Measurements from ENCODE around the gene EGFL6. TPM values are rescaled to one million over a fixed set of nuclear protein-coding genes. Genes with fewer than 3 reads are reported as not detected.

Gene EGFL6
- polyA plus RNA-seq, 1 of the 3 experiments (the other 2 are of a cell fraction) = 0.25 TPM

DNA sequence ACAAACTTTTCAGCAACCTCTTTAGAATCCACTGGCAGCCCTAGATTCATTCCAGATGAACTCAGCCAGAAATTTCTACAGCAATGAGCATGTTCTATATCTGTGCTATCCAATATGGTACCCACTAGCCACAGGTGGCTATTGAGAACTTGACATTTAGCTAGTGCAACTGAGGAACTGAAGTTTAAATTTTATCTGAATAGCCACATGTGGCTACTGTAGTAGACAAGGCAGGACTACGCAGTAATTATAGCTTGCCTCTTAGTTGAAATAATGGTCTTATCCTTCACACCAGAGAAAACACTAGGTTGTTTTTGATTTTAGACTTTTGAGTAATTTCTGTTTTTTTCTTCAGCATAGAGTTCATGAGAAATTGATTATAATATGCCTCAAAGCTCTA is 80.9 kb downstream of the EGFL6 start (continued):
- TF ChIP-seq, protein P1, sequence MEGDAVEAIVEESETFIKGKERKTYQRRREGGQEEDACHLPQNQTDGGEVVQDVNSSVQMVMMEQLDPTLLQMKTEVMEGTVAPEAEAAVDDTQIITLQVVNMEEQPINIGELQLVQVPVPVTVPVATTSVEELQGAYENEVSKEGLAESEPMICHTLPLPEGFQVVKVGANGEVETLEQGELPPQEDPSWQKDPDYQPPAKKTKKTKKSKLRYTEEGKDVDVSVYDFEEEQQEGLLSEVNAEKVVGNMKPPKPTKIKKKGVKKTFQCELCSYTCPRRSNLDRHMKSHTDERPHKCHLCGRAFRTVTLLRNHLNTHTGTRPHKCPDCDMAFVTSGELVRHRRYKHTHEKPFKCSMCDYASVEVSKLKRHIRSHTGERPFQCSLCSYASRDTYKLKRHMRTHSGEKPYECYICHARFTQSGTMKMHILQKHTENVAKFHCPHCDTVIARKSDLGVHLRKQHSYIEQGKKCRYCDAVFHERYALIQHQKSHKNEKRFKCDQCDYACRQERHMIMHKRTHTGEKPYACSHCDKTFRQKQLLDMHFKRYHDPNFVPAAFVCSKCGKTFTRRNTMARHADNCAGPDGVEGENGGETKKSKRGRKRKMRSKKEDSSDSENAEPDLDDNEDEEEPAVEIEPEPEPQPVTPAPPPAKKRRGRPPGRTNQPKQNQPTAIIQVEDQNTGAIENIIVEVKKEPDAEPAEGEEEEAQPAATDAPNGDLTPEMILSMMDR (IDR thresholded peaks at IDR 0.05) = no peak
- no peak for TF ChIP-seq RCOR1 (IDR thresholded peaks at IDR 0.05; ENCODE audit: low read length)

DNA sequence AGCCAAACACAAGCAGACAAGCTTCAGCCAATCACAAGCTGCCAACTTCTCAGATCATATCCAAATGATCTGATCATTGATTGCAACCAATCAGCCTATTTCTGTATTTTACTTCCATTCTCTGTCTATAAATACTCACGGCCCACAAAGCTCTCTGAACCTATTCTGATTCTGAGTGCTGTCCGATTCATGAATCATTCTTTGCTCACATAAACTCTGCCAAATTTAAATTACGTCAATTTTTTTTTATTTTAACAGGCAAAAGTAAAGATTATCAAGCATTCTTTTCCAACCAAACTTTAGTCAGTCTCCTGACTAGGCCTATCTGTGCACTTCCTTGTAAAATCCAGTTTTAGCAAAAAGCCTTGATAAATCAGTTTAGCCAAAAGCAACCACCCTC is 81.7 kb downstream of the EGFL6 start:
- no peak overlapping the region; a peak in 1 of 4 replicates for H3K27ac ChIP-seq (ENCODE audit: low read depth in 2 of 2, low read length in 1 of 2)
- H3K79me2 ChIP-seq (ENCODE audit: insufficient read depth) = no peaks in the 10 kb centered on the region
- ChIA-PET CTCF (interaction anchor here (2.5 kb wide), 1 partner anchor 144 kb away, joined by 14 read pairs; no protein-coding TSS in a partner anchor), POLR2A (no interaction called here)
- H3K27me3 ChIP-seq (ENCODE audit: insufficient read depth) = no peaks in the 10 kb centered on the region
- H3K4me2 ChIP-seq = no peak overlapping the region
- no peaks in the 10 kb centered on the region for H4K20me1 ChIP-seq (ENCODE audit: insufficient read depth)
- TF ChIP-seq ELF1 (IDR thresholded peaks at IDR 0.05) (no peak), POLR2AphosphoS5 (IDR thresholded peaks at IDR 0.05; ENCODE audit: low read depth, low read length) (no peak), FOXM1 (IDR thresholded peaks at IDR 0.05; ENCODE audit: low read depth) (no peak), FOXJ3 (CRISPR knock-in tag; IDR thresholded peaks at IDR 0.05) (no peak), NFIC (IDR thresholded peaks at IDR 0.05; ENCODE audit: borderline replicate concordance) (no peak)
- TF ChIP-seq, protein P2, sequence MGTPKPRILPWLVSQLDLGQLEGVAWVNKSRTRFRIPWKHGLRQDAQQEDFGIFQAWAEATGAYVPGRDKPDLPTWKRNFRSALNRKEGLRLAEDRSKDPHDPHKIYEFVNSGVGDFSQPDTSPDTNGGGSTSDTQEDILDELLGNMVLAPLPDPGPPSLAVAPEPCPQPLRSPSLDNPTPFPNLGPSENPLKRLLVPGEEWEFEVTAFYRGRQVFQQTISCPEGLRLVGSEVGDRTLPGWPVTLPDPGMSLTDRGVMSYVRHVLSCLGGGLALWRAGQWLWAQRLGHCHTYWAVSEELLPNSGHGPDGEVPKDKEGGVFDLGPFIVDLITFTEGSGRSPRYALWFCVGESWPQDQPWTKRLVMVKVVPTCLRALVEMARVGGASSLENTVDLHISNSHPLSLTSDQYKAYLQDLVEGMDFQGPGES (IDR thresholded peaks at IDR 0.05; ENCODE audit: low read depth, low read length) = no peak
- TF ChIP-seq, protein P3, sequence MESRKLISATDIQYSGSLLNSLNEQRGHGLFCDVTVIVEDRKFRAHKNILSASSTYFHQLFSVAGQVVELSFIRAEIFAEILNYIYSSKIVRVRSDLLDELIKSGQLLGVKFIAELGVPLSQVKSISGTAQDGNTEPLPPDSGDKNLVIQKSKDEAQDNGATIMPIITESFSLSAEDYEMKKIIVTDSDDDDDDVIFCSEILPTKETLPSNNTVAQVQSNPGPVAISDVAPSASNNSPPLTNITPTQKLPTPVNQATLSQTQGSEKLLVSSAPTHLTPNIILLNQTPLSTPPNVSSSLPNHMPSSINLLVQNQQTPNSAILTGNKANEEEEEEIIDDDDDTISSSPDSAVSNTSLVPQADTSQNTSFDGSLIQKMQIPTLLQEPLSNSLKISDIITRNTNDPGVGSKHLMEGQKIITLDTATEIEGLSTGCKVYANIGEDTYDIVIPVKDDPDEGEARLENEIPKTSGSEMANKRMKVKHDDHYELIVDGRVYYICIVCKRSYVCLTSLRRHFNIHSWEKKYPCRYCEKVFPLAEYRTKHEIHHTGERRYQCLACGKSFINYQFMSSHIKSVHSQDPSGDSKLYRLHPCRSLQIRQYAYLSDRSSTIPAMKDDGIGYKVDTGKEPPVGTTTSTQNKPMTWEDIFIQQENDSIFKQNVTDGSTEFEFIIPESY (IDR thresholded peaks at IDR 0.05; ENCODE audit: borderline replicate concordance, low read depth) = no peak
- no peak overlapping the region for H2AFZ ChIP-seq (ENCODE audit: low read depth)
- H3K4me3 ChIP-seq (ENCODE audit: low read depth in 2 of 2, low read length in 1 of 2) = no peak overlapping the region
- WGBS (ENCODE audit: low lambda C conversion rate) = 42% methylated on average over 3 of the region's 3 CpGs
- H3F3A ChIP-seq (replicated peaks; ENCODE audit: insufficient read depth) = peaks cover 29% of the 10 kb centered on the region
- H3K4me1 ChIP-seq (ENCODE audit: control insufficient read depth in 1 of 2, insufficient read depth in 2 of 2, low read depth in 1 of 2, low read length in 1 of 2) = peaks cover 0 to 6% of the 10 kb centered on the region in 2 experiments; a peak in 2 of 4 replicates
- no peaks in the 10 kb centered on the region for H3K9me2 ChIP-seq
- no peaks in the 10 kb centered on the region for H3K9me3 ChIP-seq
- H3K9ac ChIP-seq = no peak overlapping the region
- peaks cover 0 to under 1% of the 10 kb centered on the region in 2 experiments for H3K36me3 ChIP-seq (replicated peaks in 1 of 2; ENCODE audit: control insufficient read depth in 1 of 2, insufficient read depth in 2 of 2, low read length in 1 of 2)
- DNase-seq = no peak

DNA sequence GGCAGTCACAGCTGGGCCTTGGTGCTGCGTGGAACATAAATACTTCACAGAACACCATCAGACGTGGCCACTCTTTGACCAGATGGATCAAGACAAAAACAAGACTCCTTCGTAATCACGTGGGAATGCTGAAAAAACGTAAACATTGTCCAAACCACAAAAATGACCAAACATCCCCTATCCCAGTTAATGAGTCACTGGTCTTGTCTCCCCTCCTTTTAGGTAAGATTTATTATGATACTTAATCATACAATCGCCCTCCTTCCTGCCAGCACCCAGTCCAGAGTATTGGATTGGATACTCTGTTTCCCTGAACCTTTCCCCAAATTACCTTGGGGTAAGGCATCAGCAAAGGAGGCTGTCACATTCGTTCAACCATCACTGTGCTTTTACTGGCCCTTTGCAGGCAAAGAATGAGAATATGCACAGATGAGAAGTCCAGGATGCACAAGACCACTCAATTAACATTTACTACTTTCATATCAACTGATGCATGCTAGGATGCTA is 82.9 kb downstream of the EGFL6 start:
- CTCF ChIA-PET = interaction anchor here (1.0 to 1.1 kb wide), 2 partner anchors 146 to 380 kb away, joined by 3 to 4 read pairs; no protein-coding TSS in a partner anchor
- H3K36me3 ChIP-seq (replicated peaks in 1 of 2; ENCODE audit: control insufficient read depth in 1 of 2, insufficient read depth in 2 of 2, low read length in 1 of 2) = peaks cover 0 to 3% of the 10 kb centered on the region in 2 experiments
- H3K4me3 ChIP-seq (ENCODE audit: low read depth in 2 of 2, low read length in 1 of 2) = peak overlapping the region; percentile 74 to 83
- peak overlapping the region; percentile 84 for H3K9ac ChIP-seq
- WGBS (ENCODE audit: low lambda C conversion rate) = 11% methylated on average over 7 of the region's 7 CpGs
- H2AFZ ChIP-seq (ENCODE audit: low read depth) = peak overlapping the region; percentile 51
- no peaks in the 10 kb centered on the region for H3K9me2 ChIP-seq
- POLR2A ChIA-PET = interaction anchor here (1.4 to 2.0 kb wide), 2 partner anchors 82 to 377 kb away, joined by 6 to 11 read pairs; partner anchors contain the start of genes GEMIN8, OFD1 and TRAPPC2
- H3F3A ChIP-seq (replicated peaks; ENCODE audit: insufficient read depth) = peaks cover 33% of the 10 kb centered on the region
- H3K27ac ChIP-seq (ENCODE audit: low read depth in 2 of 2, low read length in 1 of 2) = peak overlapping the region; percentile 87 to 97
- H3K79me2 ChIP-seq (ENCODE audit: insufficient read depth) = no peaks in the 10 kb centered on the region
- DNase-seq = peak; percentile 13
- peak overlapping the region; percentile 81 for H3K4me2 ChIP-seq
- H3K4me1 ChIP-seq (ENCODE audit: control insufficient read depth in 1 of 2, insufficient read depth in 2 of 2, low read depth in 1 of 2, low read length in 1 of 2) = peaks cover 0 to 6% of the 10 kb centered on the region in 2 experiments; a peak in 2 of 4 replicates
- no peaks in the 10 kb centered on the region for H3K27me3 ChIP-seq (ENCODE audit: insufficient read depth)
- no peaks in the 10 kb centered on the region for H4K20me1 ChIP-seq (ENCODE audit: insufficient read depth)
- no peaks in the 10 kb centered on the region for H3K9me3 ChIP-seq
- TF ChIP-seq FOXM1 (IDR thresholded peaks at IDR 0.05; ENCODE audit: low read depth) = no peak
- TF ChIP-seq NRF1 (IDR thresholded peaks at IDR 0.05; ENCODE audit: low read depth, low read length) = no peak
- TF ChIP-seq, protein P4, sequence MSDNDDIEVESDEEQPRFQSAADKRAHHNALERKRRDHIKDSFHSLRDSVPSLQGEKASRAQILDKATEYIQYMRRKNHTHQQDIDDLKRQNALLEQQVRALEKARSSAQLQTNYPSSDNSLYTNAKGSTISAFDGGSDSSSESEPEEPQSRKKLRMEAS (IDR thresholded peaks at IDR 0.05; ENCODE audit: low read depth) = peak; percentile 85
- peak; percentile 86 for TF ChIP-seq JUND (IDR thresholded peaks at IDR 0.05)
- TF ChIP-seq, protein P2 (IDR thresholded peaks at IDR 0.05; ENCODE audit: low read depth, low read length) = no peak
- no peak for TF ChIP-seq RAD21 (IDR thresholded peaks at IDR 0.05; ENCODE audit: low read length)
- TF ChIP-seq NFIC (IDR thresholded peaks at IDR 0.05; ENCODE audit: borderline replicate concordance) = peak; percentile 70; the same call in 1 of the 2 replicates
- TF ChIP-seq POLR2AphosphoS5 (IDR thresholded peaks at IDR 0.05; ENCODE audit: low read depth, low read length) = no peak
- TF ChIP-seq TCF12 (IDR thresholded peaks at IDR 0.05) = peak; percentile 90

Measured in SK-N-SH (cell line).